Trophoblast cell (in vitro differentiated cells and primary cell): ENCODE results near the gene CCDC102A.
"Not testable (repeated sequence)": the region's sequence is repeated elsewhere in the genome, so short reads cannot be mapped to it uniquely, and the experiment has no call there.

Source experiments
- DNase-seq, 2 donors: peaks; one replicate each; pipeline ENCODE4 v3.0.0-alpha.2; 2016
- H2AFZ ChIP-seq: 2 replicates; pipeline ENCODE4 v1.6.1; 2013; ENCODE audit warnings: low read length, moderate library complexity, mild to moderate bottlenecking; ENCODE audit not compliant: insufficient read depth, poor library complexity
- H2AK5ac ChIP-seq: 2 replicates; pipeline ENCODE4 v1.6.1; 2013; ENCODE audit warnings: mild to moderate bottlenecking, low read length
- H2BK120ac ChIP-seq: 2 replicates; pipeline ENCODE4 v1.6.1; 2013; ENCODE audit warnings: low read length, mild to moderate bottlenecking, moderate library complexity; ENCODE audit not compliant: insufficient read depth, poor library complexity
- H2BK12ac ChIP-seq: 2 replicates; pipeline ENCODE4 v1.6.1; 2013; ENCODE audit warnings: mild to moderate bottlenecking, low read length, moderate library complexity
- H2BK5ac ChIP-seq: 2 replicates; pipeline ENCODE4 v1.6.1; 2013; ENCODE audit warnings: low read length, low read depth, moderate library complexity, mild to moderate bottlenecking; ENCODE audit not compliant: poor library complexity
- H3K14ac ChIP-seq: 2 replicates; pipeline ENCODE4 v1.6.1; 2013; ENCODE audit warnings: mild to moderate bottlenecking, low read length
- H3K18ac ChIP-seq: 2 replicates; pipeline ENCODE4 v1.6.1; 2013; ENCODE audit warnings: mild to moderate bottlenecking, low read length
- H3K23ac ChIP-seq: 2 replicates; pipeline ENCODE4 v1.6.1; 2013; ENCODE audit warnings: low read length
- H3K27ac ChIP-seq: 2 replicates; pipeline ENCODE4 v1.5.1; 2013; ENCODE audit warnings: low read depth, mild to moderate bottlenecking, inconsistent platforms, low read length, moderate library complexity
- H3K27me3 ChIP-seq: 2 replicates; pipeline ENCODE4 v1.6.1; 2013; ENCODE audit warnings: inconsistent platforms, mild to moderate bottlenecking, low read length, moderate library complexity; ENCODE audit not compliant: insufficient read depth
- H3K36me3 ChIP-seq, 2 experiments: 1 replicate in 1 of 2; 2 replicates in 1 of 2; pipeline ENCODE4 v1.6.1; 2013; ENCODE audit warnings: low read length in 2 of 2, mild to moderate bottlenecking in 2 of 2, moderate library complexity in 1 of 2; ENCODE audit not compliant: insufficient read depth in 2 of 2, control insufficient read depth in 1 of 2
- H3K4ac ChIP-seq: 2 replicates; pipeline ENCODE4 v1.6.1; 2013; ENCODE audit warnings: low read depth, mild to moderate bottlenecking, low read length, moderate library complexity
- H3K4me1 ChIP-seq, 2 experiments: 1 replicate in 1 of 2; 2 replicates in 1 of 2; pipeline ENCODE4 v1.6.1; 2013; ENCODE audit warnings: low read length in 2 of 2, mild to moderate bottlenecking in 2 of 2, moderate library complexity in 1 of 2; ENCODE audit not compliant: insufficient read depth in 2 of 2, control insufficient read depth in 1 of 2
- H3K4me2 ChIP-seq: 2 replicates; pipeline ENCODE4 v1.6.1; 2013; ENCODE audit warnings: inconsistent platforms, mild to moderate bottlenecking, low read length, moderate library complexity
- H3K4me3 ChIP-seq: 2 replicates; pipeline ENCODE4 v1.5.1; 2013; ENCODE audit warnings: mild to moderate bottlenecking, low read depth, low read length, inconsistent platforms
- H3K79me1 ChIP-seq: one replicate; pipeline ENCODE4 v1.6.1; 2013; ENCODE audit warnings: low read length
- H3K79me2 ChIP-seq: 2 replicates; pipeline ENCODE4 v1.6.1; 2013; ENCODE audit warnings: low read length, mild to moderate bottlenecking; ENCODE audit not compliant: control insufficient read depth, insufficient read depth, poor library complexity
- H3K9ac ChIP-seq: 2 replicates; pipeline ENCODE4 v1.6.1; 2013; ENCODE audit warnings: mild to moderate bottlenecking, low read length
- H3K9me3 ChIP-seq: 2 replicates; pipeline ENCODE4 v1.6.1; 2013; ENCODE audit warnings: low read depth, mild to moderate bottlenecking, control low read depth, inconsistent platforms, low read length; ENCODE audit not compliant: insufficient read depth
- H4K12ac ChIP-seq: 2 replicates; pipeline ENCODE4 v1.6.1; 2013; ENCODE audit warnings: low read depth, mild to moderate bottlenecking, low read length, moderate library complexity
- H4K8ac ChIP-seq: 2 replicates; pipeline ENCODE4 v1.6.1; 2013; ENCODE audit warnings: low read depth, mild to moderate bottlenecking, low read length, moderate library complexity
- H4K91ac ChIP-seq: one replicate; pipeline ENCODE4 v1.6.1; 2013; ENCODE audit warnings: low read depth, mild to moderate bottlenecking, low read length, moderate library complexity
- WGBS: extraction: QIAGEN DNeasy Blood & Tissue Kit; methylation state at CpG from one replicate; pipeline ENCODE4 v1.1.7; 2013; ENCODE audit warnings: missing lambda C conversion rate; ENCODE audit not compliant: insufficient read length, insufficient coverage; ENCODE audit errors: extremely low coverage; 5-methylcytosine and 5-hydroxymethylcytosine counted together

CCDC102A gene

GRCh38 chr16:57499941-57500340, 36.4 kb downstream of the CCDC102A start:
- H3K23ac ChIP-seq, H3K79me2 ChIP-seq, H3K4me2 ChIP-seq, H3K4me3 ChIP-seq, H3K9me3 ChIP-seq, H3K27me3 ChIP-seq, H3K36me3 ChIP-seq, H4K12ac ChIP-seq, H3K9ac ChIP-seq, H2AFZ ChIP-seq: not testable (repeated sequence)
- Histone ChIP-seq H3K18ac (peak overlapping the region; percentile 83), H2BK5ac (peak overlapping the region; percentile 95), H3K27ac (peak overlapping the region; percentile 79), H2BK12ac (peak overlapping the region; percentile 80), H3K14ac (peak overlapping the region; percentile 81), H3K4me1 (peaks cover 23 to 26% of the 10 kb centered on the region in 2 experiments), H3K79me1 (peaks cover 46% of the 10 kb centered on the region), H4K91ac (peak overlapping the region; percentile 98), H3K4ac (peak overlapping the region; percentile 43), H4K8ac (peak overlapping the region; percentile 26), H2BK120ac (peak overlapping the region; percentile 93), H2AK5ac (peak overlapping the region; percentile 80)
- no CpG with 5 or more reads among the region's 11 CpGs for WGBS
- DNase-seq = peak in 1 of 2 donors; percentile 36

- no peak overlapping the region for H4K12ac ChIP-seq
- H3K36me3 ChIP-seq = no peaks in the 10 kb centered on the region
- no peak overlapping the region for H3K27ac ChIP-seq
- no peak overlapping the region for H3K23ac ChIP-seq
- H2AFZ ChIP-seq = no peak overlapping the region
- no peaks in the 10 kb centered on the region for H3K9me3 ChIP-seq
- peaks cover 5% of the 10 kb centered on the region for H3K79me2 ChIP-seq
- H4K8ac ChIP-seq = no peak overlapping the region
- no peak for DNase-seq
- no peak overlapping the region for H3K4ac ChIP-seq
- H2BK12ac ChIP-seq = peak overlapping the region; percentile 96
- no peak overlapping the region for H3K9ac ChIP-seq
- H3K79me1 ChIP-seq = peaks cover 33% of the 10 kb centered on the region
- no peak overlapping the region for H3K4me3 ChIP-seq
- peak overlapping the region; percentile 64 for H3K14ac ChIP-seq
- peak overlapping the region; percentile 49 for H2BK120ac ChIP-seq
- peak overlapping the region; percentile 68 for H3K18ac ChIP-seq
- no peak overlapping the region for H3K4me2 ChIP-seq
- peak overlapping the region; percentile 65 for H4K91ac ChIP-seq
- no peaks in the 10 kb centered on the region for H3K27me3 ChIP-seq
- peak overlapping the region; percentile 47 for H2BK5ac ChIP-seq
- H3K4me1 ChIP-seq = peaks cover 19 to 21% of the 10 kb centered on the region in 2 experiments
- H2AK5ac ChIP-seq = no peak overlapping the region
- no CpG with 5 or more reads among the region's 4 CpGs for WGBS
Observed at GRCh38 chr16:57498031-57498430, 38.3 kb downstream of the CCDC102A start.

- Histone ChIP-seq H3K79me1 (peaks cover 30% of the 10 kb centered on the region), H4K12ac (no peak overlapping the region), H2AFZ (no peak overlapping the region), H3K4me1 (peaks cover 17 to 19% of the 10 kb centered on the region in 2 experiments), H3K36me3 (no peaks in the 10 kb centered on the region), H3K9ac (no peak overlapping the region), H3K9me3 (no peaks in the 10 kb centered on the region), H2BK12ac (peak overlapping the region; percentile 37), H3K18ac (no peak overlapping the region), H2BK5ac (no peak overlapping the region), H3K14ac (peak overlapping the region; percentile 62), H3K4ac (no peak overlapping the region), H3K27me3 (no peaks in the 10 kb centered on the region), H2AK5ac (peak overlapping the region; percentile 38), H3K4me2 (no peak overlapping the region), H3K4me3 (no peak overlapping the region), H3K27ac (no peak overlapping the region), H3K79me2 (peaks cover 5% of the 10 kb centered on the region), H4K91ac (peak overlapping the region; percentile 30), H4K8ac (no peak overlapping the region), H2BK120ac (peak overlapping the region; percentile 57), H3K23ac (no peak overlapping the region)
- no peak for DNase-seq
- no CpG with 5 or more reads among the region's 13 CpGs for WGBS
Observed at GRCh38 chr16:57497121-57497520, 39.2 kb downstream of the CCDC102A start.

- Histone ChIP-seq H3K4ac (no peak overlapping the region), H2AK5ac (no peak overlapping the region), H4K12ac (no peak overlapping the region), H2BK12ac (no peak overlapping the region), H4K8ac (no peak overlapping the region), H3K36me3 (no peaks in the 10 kb centered on the region), H4K91ac (no peak overlapping the region), H3K9me3 (peaks cover 2% of the 10 kb centered on the region), H2BK5ac (no peak overlapping the region), H3K18ac (no peak overlapping the region), H3K4me3 (no peak overlapping the region), H3K27me3 (no peaks in the 10 kb centered on the region), H3K9ac (no peak overlapping the region), H3K23ac (no peak overlapping the region), H3K4me2 (no peak overlapping the region), H3K14ac (no peak overlapping the region), H2AFZ (no peak overlapping the region), H3K4me1 (no peaks in the 10 kb centered on the region), H3K79me1 (peaks cover 4% of the 10 kb centered on the region), H3K79me2 (no peaks in the 10 kb centered on the region), H2BK120ac (no peak overlapping the region), H3K27ac (no peak overlapping the region)
- no peak for DNase-seq
- no CpG with 5 or more reads among the region's 4 CpGs for WGBS
Observed at GRCh38 chr16:57493767-57494166, 42.6 kb downstream of the CCDC102A start.
